ENCODE measurements around the gene MEIOB.

MEIOB gene

DNA sequence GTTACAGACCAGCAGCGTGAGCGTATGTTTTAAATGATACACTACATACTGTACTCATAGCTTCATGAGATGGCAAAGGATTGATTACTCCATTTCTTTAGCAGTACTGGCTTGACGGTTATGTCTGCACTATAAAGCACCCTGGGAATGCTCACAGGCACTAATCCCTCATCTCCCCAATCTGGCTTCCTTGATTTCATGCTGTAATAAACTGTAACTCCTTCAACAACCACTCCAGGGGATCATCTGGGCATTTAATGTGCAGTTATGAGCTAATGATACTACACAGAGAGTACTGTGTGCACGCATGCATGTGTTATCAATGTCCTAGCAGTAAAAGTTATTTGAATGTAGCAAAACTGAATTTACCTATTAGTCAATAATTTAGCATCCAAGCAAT, 20.2 kb downstream of the MEIOB start:
- H3K4me1 ChIP-seq (ENCODE audit: control insufficient read depth, insufficient read depth, low read length) = no peaks in the 10 kb centered on the region
- no peaks in the 10 kb centered on the region for H3K9me3 ChIP-seq (ENCODE audit: control insufficient read depth in 2 of 2, low read length in 2 of 2)
- no peak overlapping the region for H3K27ac ChIP-seq (ENCODE audit: low read length)
- H3K9ac ChIP-seq (ENCODE audit: low read length in 2 of 2) = no peak overlapping the region
- H3K4me3 ChIP-seq (ENCODE audit: low read length in 2 of 2) = no peak overlapping the region
- peaks cover 0 to under 1% of the 10 kb centered on the region in 2 donors for H3K27me3 ChIP-seq (ENCODE audit: control insufficient read depth in 1 of 2, insufficient read depth in 2 of 2, low read length in 2 of 2)
- H3K36me3 ChIP-seq (ENCODE audit: control insufficient read depth in 2 of 2, insufficient read depth in 2 of 2, low read length in 2 of 2) = no peaks in the 10 kb centered on the region

GRCh38 chr16:1850981-1851380, 21.0 kb downstream of the MEIOB start:
- Histone ChIP-seq H3K9me3 (ENCODE audit: control insufficient read depth in 2 of 2, low read length in 2 of 2) (no peaks in the 10 kb centered on the region), H3K27ac (ENCODE audit: low read length) (no peak overlapping the region), H3K4me3 (ENCODE audit: low read length in 2 of 2) (no peak overlapping the region), H3K9ac (ENCODE audit: low read length in 2 of 2) (no peak overlapping the region), H3K36me3 (ENCODE audit: control insufficient read depth in 2 of 2, insufficient read depth in 2 of 2, low read length in 2 of 2) (no peaks in the 10 kb centered on the region), H3K27me3 (ENCODE audit: control insufficient read depth in 1 of 2, insufficient read depth in 2 of 2, low read length in 2 of 2) (no peaks in the 10 kb centered on the region), H3K4me1 (ENCODE audit: control insufficient read depth, insufficient read depth, low read length) (no peaks in the 10 kb centered on the region)

GRCh38 chr16:1846416-1846815, 25.5 kb downstream of the MEIOB start:
- Histone ChIP-seq H3K9ac (ENCODE audit: low read length in 2 of 2) (no peak overlapping the region), H3K4me3 (ENCODE audit: low read length in 2 of 2) (no peak overlapping the region), H3K9me3 (ENCODE audit: control insufficient read depth in 2 of 2, low read length in 2 of 2) (no peaks in the 10 kb centered on the region), H3K36me3 (ENCODE audit: control insufficient read depth in 2 of 2, insufficient read depth in 2 of 2, low read length in 2 of 2) (no peaks in the 10 kb centered on the region), H3K27me3 (ENCODE audit: control insufficient read depth in 1 of 2, insufficient read depth in 2 of 2, low read length in 2 of 2) (no peaks in the 10 kb centered on the region), H3K27ac (ENCODE audit: low read length) (no peak overlapping the region), H3K4me1 (ENCODE audit: control insufficient read depth, insufficient read depth, low read length) (no peaks in the 10 kb centered on the region)

GRCh38 chr16:1845985-1846384, 26.0 kb downstream of the MEIOB start:
- H3K9ac ChIP-seq (ENCODE audit: low read length in 2 of 2) = no peak overlapping the region
- no peak overlapping the region for H3K27ac ChIP-seq (ENCODE audit: low read length)
- no peaks in the 10 kb centered on the region for H3K4me1 ChIP-seq (ENCODE audit: control insufficient read depth, insufficient read depth, low read length)
- H3K9me3 ChIP-seq (ENCODE audit: control insufficient read depth in 2 of 2, low read length in 2 of 2) = no peaks in the 10 kb centered on the region
- no peaks in the 10 kb centered on the region for H3K27me3 ChIP-seq (ENCODE audit: control insufficient read depth in 1 of 2, insufficient read depth in 2 of 2, low read length in 2 of 2)
- no peak overlapping the region for H3K4me3 ChIP-seq (ENCODE audit: low read length in 2 of 2)
- no peaks in the 10 kb centered on the region for H3K36me3 ChIP-seq (ENCODE audit: control insufficient read depth in 2 of 2, insufficient read depth in 2 of 2, low read length in 2 of 2)

GRCh38 chr16:1839554-1839953, 32.4 kb downstream of the MEIOB start:
- H3K9ac ChIP-seq (ENCODE audit: low read length in 2 of 2) = no peak overlapping the region
- no peak overlapping the region for H3K27ac ChIP-seq (ENCODE audit: low read length)
- no peaks in the 10 kb centered on the region for H3K9me3 ChIP-seq (ENCODE audit: control insufficient read depth in 2 of 2, low read length in 2 of 2)
- H3K27me3 ChIP-seq (ENCODE audit: control insufficient read depth in 1 of 2, insufficient read depth in 2 of 2, low read length in 2 of 2) = no peaks in the 10 kb centered on the region
- no peaks in the 10 kb centered on the region for H3K4me1 ChIP-seq (ENCODE audit: control insufficient read depth, insufficient read depth, low read length)
- peaks cover 0 to 4% of the 10 kb centered on the region in 2 donors for H3K36me3 ChIP-seq (ENCODE audit: control insufficient read depth in 2 of 2, insufficient read depth in 2 of 2, low read length in 2 of 2)
- no peak overlapping the region for H3K4me3 ChIP-seq (ENCODE audit: low read length in 2 of 2)

- Histone ChIP-seq H3K27ac (ENCODE audit: low read length) (no peak overlapping the region), H3K4me3 (ENCODE audit: low read length in 2 of 2) (no peak overlapping the region), H3K9ac (ENCODE audit: low read length in 2 of 2) (no peak overlapping the region), H3K27me3 (ENCODE audit: control insufficient read depth in 1 of 2, insufficient read depth in 2 of 2, low read length in 2 of 2) (no peaks in the 10 kb centered on the region), H3K9me3 (ENCODE audit: control insufficient read depth in 2 of 2, low read length in 2 of 2) (no peaks in the 10 kb centered on the region), H3K36me3 (ENCODE audit: control insufficient read depth in 2 of 2, insufficient read depth in 2 of 2, low read length in 2 of 2) (peaks cover 5 to 10% of the 10 kb centered on the region in 2 donors), H3K4me1 (ENCODE audit: control insufficient read depth, insufficient read depth, low read length) (peaks cover 6% of the 10 kb centered on the region)
Observed at GRCh38 chr16:1834096-1834495, 37.9 kb downstream of the MEIOB start.

DNA sequence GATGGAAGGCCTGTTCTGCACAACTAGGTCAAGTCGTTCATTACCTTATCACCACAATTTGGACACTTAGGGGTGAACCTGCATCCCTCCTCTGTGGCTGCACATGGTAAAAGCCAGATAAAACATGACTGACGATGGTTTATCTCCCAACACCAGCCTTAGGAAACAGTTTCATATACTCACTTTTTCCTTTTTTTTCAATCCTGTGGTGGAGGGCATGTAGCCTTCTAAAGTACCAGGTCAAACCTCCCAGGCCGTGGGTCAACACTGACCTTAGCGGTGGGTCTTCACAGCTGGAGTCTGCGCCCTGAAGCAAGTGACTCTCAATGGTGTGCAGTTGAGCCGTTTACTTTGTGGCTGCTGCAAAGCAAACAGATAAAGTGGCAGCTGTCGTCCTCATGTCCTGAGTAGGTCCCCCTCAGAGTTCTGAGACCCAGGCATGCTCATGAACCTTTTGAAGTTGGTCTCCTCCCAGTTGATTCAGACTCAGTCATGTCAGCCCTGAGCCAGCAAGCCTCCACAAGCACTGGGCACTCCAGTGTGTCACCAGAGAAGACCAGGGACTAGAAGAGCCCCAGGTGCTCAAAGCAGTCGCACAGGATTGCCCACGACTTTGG, 39.0 kb downstream of the MEIOB start:
- no peaks in the 10 kb centered on the region for H3K27me3 ChIP-seq (ENCODE audit: control insufficient read depth in 1 of 2, insufficient read depth in 2 of 2, low read length in 2 of 2)
- H3K4me3 ChIP-seq (ENCODE audit: low read length in 2 of 2) = no peak overlapping the region
- no peak overlapping the region for H3K27ac ChIP-seq (ENCODE audit: low read length)
- peaks cover 5 to 10% of the 10 kb centered on the region in 2 donors for H3K36me3 ChIP-seq (ENCODE audit: control insufficient read depth in 2 of 2, insufficient read depth in 2 of 2, low read length in 2 of 2)
- H3K4me1 ChIP-seq (ENCODE audit: control insufficient read depth, insufficient read depth, low read length) = peaks cover 12% of the 10 kb centered on the region
- H3K9ac ChIP-seq (ENCODE audit: low read length in 2 of 2) = no peak overlapping the region
- H3K9me3 ChIP-seq (ENCODE audit: control insufficient read depth in 2 of 2, low read length in 2 of 2) = no peaks in the 10 kb centered on the region

- H3K4me3 ChIP-seq (ENCODE audit: low read length in 2 of 2) = no peak overlapping the region
- H3K27me3 ChIP-seq (ENCODE audit: control insufficient read depth in 1 of 2, insufficient read depth in 2 of 2, low read length in 2 of 2) = no peaks in the 10 kb centered on the region
- H3K9ac ChIP-seq (ENCODE audit: low read length in 2 of 2) = no peak overlapping the region
- H3K27ac ChIP-seq (ENCODE audit: low read length) = no peak overlapping the region
- H3K9me3 ChIP-seq (ENCODE audit: control insufficient read depth in 2 of 2, low read length in 2 of 2) = no peaks in the 10 kb centered on the region
- peaks cover 5 to 10% of the 10 kb centered on the region in 2 donors for H3K36me3 ChIP-seq (ENCODE audit: control insufficient read depth in 2 of 2, insufficient read depth in 2 of 2, low read length in 2 of 2)
- peaks cover 19% of the 10 kb centered on the region for H3K4me1 ChIP-seq (ENCODE audit: control insufficient read depth, insufficient read depth, low read length)
Observed at GRCh38 chr16:1831186-1832075, 40.5 kb downstream of the MEIOB start.

GRCh38 chr16:1830213-1830612, 41.8 kb downstream of the MEIOB start:
- Histone ChIP-seq H3K27me3 (ENCODE audit: control insufficient read depth in 1 of 2, insufficient read depth in 2 of 2, low read length in 2 of 2) (no peaks in the 10 kb centered on the region), H3K4me1 (ENCODE audit: control insufficient read depth, insufficient read depth, low read length) (peaks cover 28% of the 10 kb centered on the region), H3K4me3 (ENCODE audit: low read length in 2 of 2) (no peak overlapping the region), H3K27ac (ENCODE audit: low read length) (no peak overlapping the region), H3K9me3 (ENCODE audit: control insufficient read depth in 2 of 2, low read length in 2 of 2) (no peaks in the 10 kb centered on the region), H3K9ac (ENCODE audit: low read length in 2 of 2) (no peak overlapping the region), H3K36me3 (ENCODE audit: control insufficient read depth in 2 of 2, insufficient read depth in 2 of 2, low read length in 2 of 2) (peaks cover 5 to 10% of the 10 kb centered on the region in 2 donors)

- Histone ChIP-seq H3K36me3 (ENCODE audit: control insufficient read depth in 2 of 2, insufficient read depth in 2 of 2, low read length in 2 of 2) (peaks cover 5 to 10% of the 10 kb centered on the region in 2 donors), H3K27ac (ENCODE audit: low read length) (no peak overlapping the region), H3K4me3 (ENCODE audit: low read length in 2 of 2) (peak overlapping the region in 1 of 2 donors; percentile 23), H3K4me1 (ENCODE audit: control insufficient read depth, insufficient read depth, low read length) (peaks cover 32% of the 10 kb centered on the region), H3K9me3 (ENCODE audit: control insufficient read depth in 2 of 2, low read length in 2 of 2) (no peaks in the 10 kb centered on the region), H3K27me3 (ENCODE audit: control insufficient read depth in 1 of 2, insufficient read depth in 2 of 2, low read length in 2 of 2) (no peaks in the 10 kb centered on the region), H3K9ac (ENCODE audit: low read length in 2 of 2) (no peak overlapping the region)
Observed at GRCh38 chr16:1828645-1829410, 43.1 kb downstream of the MEIOB start.
